Measurements from ENCODE around the gene REELD1. TPM values are rescaled to one million over a fixed set of nuclear protein-coding genes. Genes with fewer than 3 reads are reported as not detected.

The REELD1 gene
- total and polyA plus RNA-seq, 2 experiments from 2014 or later: not detected

GRCh38 chr4:146243883-146244277, 29.5 kb downstream of the REELD1 start:
- Histone ChIP-seq H3K27ac (no peak overlapping the region), H3K4me1 (ENCODE audit: insufficient read depth) (peaks cover 41% of the 10 kb centered on the region), H3K9me3 (ENCODE audit: low read depth) (no peaks in the 10 kb centered on the region), H3F3A (ENCODE audit: insufficient read depth) (peaks cover 30% of the 10 kb centered on the region), H3K4me2 (ENCODE audit: unreplicated experiment) (no peak overlapping the region), H3K9ac (no peak overlapping the region), H3K4me3 (no peak overlapping the region), H4K20me1 (ENCODE audit: insufficient read depth) (no peaks in the 10 kb centered on the region), H3K27me3 (replicated peaks; ENCODE audit: insufficient read depth) (no peaks in the 10 kb centered on the region), H2AFZ (no peak overlapping the region), H3K79me2 (ENCODE audit: insufficient read depth) (no peaks in the 10 kb centered on the region), H3K36me3 (ENCODE audit: low read depth) (no peaks in the 10 kb centered on the region), H3K9me2 (ENCODE audit: insufficient read depth) (no peaks in the 10 kb centered on the region)
- TF ChIP-seq EZH2phosphoT487 (IDR thresholded peaks at IDR 0.05; ENCODE audit: insufficient read depth, low read depth) (no peak), EZH2 (IDR thresholded peaks at IDR 0.05; ENCODE audit: insufficient read depth, poor library complexity, severe bottlenecking) (no peak)
- 92 to 93% methylated on average over 17 of the region's 17 CpGs for WGBS, 2 experiments (ENCODE audit: low coverage in 1 of 2, low lambda C conversion rate in 2 of 2, missing lambda C conversion rate in 2 of 2)
- in situ Hi-C loops (cut with MboI): no loop called here
- DNase-seq: no peak

GRCh38 chr4:146244496-146244895, 30.2 kb downstream of the REELD1 start:
- no peaks in the 10 kb centered on the region for H4K20me1 ChIP-seq (ENCODE audit: insufficient read depth)
- H3K9ac ChIP-seq: 0 out of 2 replicates have a peak overlapping the region, but pooled peaks have one; percentile 10
- H3F3A ChIP-seq (ENCODE audit: insufficient read depth): peaks cover 30% of the 10 kb centered on the region
- H3K79me2 ChIP-seq (ENCODE audit: insufficient read depth): no peaks in the 10 kb centered on the region
- no peaks in the 10 kb centered on the region for H3K36me3 ChIP-seq (ENCODE audit: low read depth)
- in situ Hi-C loops (cut with MboI): no loop called here
- no peak overlapping the region for H3K27ac ChIP-seq
- no peaks in the 10 kb centered on the region for H3K27me3 ChIP-seq (replicated peaks; ENCODE audit: insufficient read depth)
- no peak overlapping the region for H3K4me2 ChIP-seq (ENCODE audit: unreplicated experiment)
- H3K9me3 ChIP-seq (ENCODE audit: low read depth): no peaks in the 10 kb centered on the region
- no peak overlapping the region for H3K4me3 ChIP-seq
- DNase-seq: no peak
- H3K4me1 ChIP-seq (ENCODE audit: insufficient read depth): peaks cover 41% of the 10 kb centered on the region
- TF ChIP-seq EZH2 (IDR thresholded peaks at IDR 0.05; ENCODE audit: insufficient read depth, poor library complexity, severe bottlenecking) (no peak), EZH2phosphoT487 (IDR thresholded peaks at IDR 0.05; ENCODE audit: insufficient read depth, low read depth) (no peak)
- WGBS, 2 experiments (ENCODE audit: low coverage in 1 of 2, low lambda C conversion rate in 2 of 2, missing lambda C conversion rate in 2 of 2): 89 to 94% methylated on average over 9 of the region's 9 CpGs
- no peaks in the 10 kb centered on the region for H3K9me2 ChIP-seq (ENCODE audit: insufficient read depth)
- no peak overlapping the region for H2AFZ ChIP-seq

DNA sequence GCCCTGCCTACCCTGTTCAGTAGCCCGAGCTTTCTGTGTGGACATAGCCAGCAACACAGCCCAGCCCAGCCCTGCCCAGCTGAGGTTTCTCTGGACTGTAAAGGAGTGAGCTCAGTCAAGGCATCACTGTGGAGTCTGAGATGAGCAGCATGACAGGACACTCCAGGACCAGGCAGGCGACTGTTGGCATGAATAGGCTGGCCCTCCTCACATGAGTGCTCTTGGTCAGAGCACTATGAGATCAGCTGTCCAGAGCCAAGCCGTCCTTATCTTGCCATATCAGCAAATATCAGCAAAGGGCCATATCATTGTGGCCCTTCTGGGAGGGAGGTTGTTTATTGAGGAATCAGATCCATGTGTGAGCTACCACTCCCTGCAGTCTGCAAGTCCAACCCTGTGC, 30.9 kb downstream of the REELD1 start:
- Histone ChIP-seq H3K9ac (0 out of 2 replicates have a peak overlapping the region, but pooled peaks have one; percentile 10), H3K36me3 (ENCODE audit: low read depth) (no peaks in the 10 kb centered on the region), H3K27ac (peak overlapping the region; percentile 15), H3K4me1 (ENCODE audit: insufficient read depth) (peaks cover 41% of the 10 kb centered on the region), H3F3A (ENCODE audit: insufficient read depth) (peaks cover 30% of the 10 kb centered on the region), H3K9me2 (ENCODE audit: insufficient read depth) (no peaks in the 10 kb centered on the region), H3K79me2 (ENCODE audit: insufficient read depth) (no peaks in the 10 kb centered on the region), H3K9me3 (ENCODE audit: low read depth) (no peaks in the 10 kb centered on the region), H3K27me3 (replicated peaks; ENCODE audit: insufficient read depth) (no peaks in the 10 kb centered on the region), H2AFZ (no peak overlapping the region), H3K4me3 (no peak overlapping the region), H3K4me2 (ENCODE audit: unreplicated experiment) (peak overlapping the region; percentile 2), H4K20me1 (ENCODE audit: insufficient read depth) (no peaks in the 10 kb centered on the region)
- no peak for TF ChIP-seq EZH2 (IDR thresholded peaks at IDR 0.05; ENCODE audit: insufficient read depth, poor library complexity, severe bottlenecking)
- no peak for TF ChIP-seq EZH2phosphoT487 (IDR thresholded peaks at IDR 0.05; ENCODE audit: insufficient read depth, low read depth)
- in situ Hi-C loops (cut with MboI): no loop called here
- peak; percentile 57 for DNase-seq
- whole genome bisulfite sequencing, 2 experiments (ENCODE audit: low coverage in 1 of 2, low lambda C conversion rate in 2 of 2, missing lambda C conversion rate in 2 of 2): 30 to 40% methylated on average over 3 of the region's 3 CpGs

GRCh38 chr4:146245850-146246249, 31.5 kb downstream of the REELD1 start:
- DNase-seq: peak; percentile 47
- Histone ChIP-seq H3K27ac (peak overlapping the region; percentile 15), H3K9me2 (ENCODE audit: insufficient read depth) (no peaks in the 10 kb centered on the region), H3K4me1 (ENCODE audit: insufficient read depth) (peaks cover 39% of the 10 kb centered on the region), H3K9me3 (ENCODE audit: low read depth) (no peaks in the 10 kb centered on the region), H3K4me3 (no peak overlapping the region), H3K36me3 (ENCODE audit: low read depth) (no peaks in the 10 kb centered on the region), H4K20me1 (ENCODE audit: insufficient read depth) (no peaks in the 10 kb centered on the region), H2AFZ (no peak overlapping the region), H3K9ac (no peak overlapping the region), H3K4me2 (ENCODE audit: unreplicated experiment) (peak overlapping the region; percentile 2), H3K79me2 (ENCODE audit: insufficient read depth) (no peaks in the 10 kb centered on the region), H3K27me3 (replicated peaks; ENCODE audit: insufficient read depth) (no peaks in the 10 kb centered on the region), H3F3A (ENCODE audit: insufficient read depth) (peaks cover 26% of the 10 kb centered on the region)
- in situ Hi-C loops (cut with MboI): no loop called here
- TF ChIP-seq EZH2 (IDR thresholded peaks at IDR 0.05; ENCODE audit: insufficient read depth, poor library complexity, severe bottlenecking) (no peak), EZH2phosphoT487 (IDR thresholded peaks at IDR 0.05; ENCODE audit: insufficient read depth, low read depth) (no peak)
- WGBS, 2 experiments (ENCODE audit: low coverage in 1 of 2, low lambda C conversion rate in 2 of 2, missing lambda C conversion rate in 2 of 2): 9 to 10% methylated on average over 4 of the region's 4 CpGs

DNA sequence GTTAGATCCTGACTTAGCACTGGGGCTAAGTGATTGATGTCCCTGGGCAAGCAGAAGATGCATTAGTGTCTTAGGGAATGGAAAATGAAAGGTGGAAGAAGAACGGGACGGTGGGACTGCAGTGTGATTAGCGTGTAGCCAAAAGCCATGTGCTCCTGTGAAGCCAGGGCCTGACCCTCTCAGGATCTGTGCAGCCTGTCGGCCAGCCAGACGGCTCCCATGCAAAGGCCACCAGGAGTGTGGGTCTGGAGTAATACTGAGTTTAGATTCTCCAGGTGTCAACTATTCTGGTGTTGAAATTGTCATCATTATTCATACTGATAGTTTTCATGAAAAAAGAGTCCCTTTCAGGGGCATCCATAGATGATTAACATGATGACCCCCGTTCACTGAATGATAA, 32.0 kb downstream of the REELD1 start:
- DNase-seq: no peak
- Histone ChIP-seq H3K9me2 (ENCODE audit: insufficient read depth) (no peaks in the 10 kb centered on the region), H3K4me3 (no peak overlapping the region), H3K9ac (no peak overlapping the region), H3K4me2 (ENCODE audit: unreplicated experiment) (no peak overlapping the region), H3K9me3 (ENCODE audit: low read depth) (no peaks in the 10 kb centered on the region), H3F3A (ENCODE audit: insufficient read depth) (peaks cover 21% of the 10 kb centered on the region; the same call in 1 of the 2 replicates), H3K27me3 (replicated peaks; ENCODE audit: insufficient read depth) (no peaks in the 10 kb centered on the region), H3K27ac (no peak overlapping the region), H3K79me2 (ENCODE audit: insufficient read depth) (no peaks in the 10 kb centered on the region), H2AFZ (no peak overlapping the region), H3K4me1 (ENCODE audit: insufficient read depth) (peaks cover 34% of the 10 kb centered on the region), H3K36me3 (ENCODE audit: low read depth) (no peaks in the 10 kb centered on the region), H4K20me1 (ENCODE audit: insufficient read depth) (no peaks in the 10 kb centered on the region)
- in situ Hi-C loops (cut with MboI): no loop called here
- TF ChIP-seq EZH2phosphoT487 (IDR thresholded peaks at IDR 0.05; ENCODE audit: insufficient read depth, low read depth) (no peak), EZH2 (IDR thresholded peaks at IDR 0.05; ENCODE audit: insufficient read depth, poor library complexity, severe bottlenecking) (no peak)
- 58 to 62% methylated on average over 6 of the region's 6 CpGs for WGBS, 2 experiments (ENCODE audit: low coverage in 1 of 2, low lambda C conversion rate in 2 of 2, missing lambda C conversion rate in 2 of 2)

Measured in GM23248 (cell line).